Upper lobe of right lung (tissue), 1 donor: ENCODE results near the gene VPS50. TPM values are rescaled to one million over a fixed set of nuclear protein-coding genes. Genes with fewer than 3 reads are reported as not detected.

Experiments used
- ATAC-seq: fragments of 200-7000 bp; cut with Tn5 transposase; one replicate; pipeline ENCODE4 v1.9.1; 2020; ENCODE audit warnings: mild to moderate bottlenecking, moderate library complexity
- DNase-seq: peaks from one replicate; pipeline ENCODE4 v3.0.0-alpha.2; 2020
- H3K27ac ChIP-seq: fragments of 200-600 bp; one replicate; pipeline ENCODE4 v1.8.0; 2022
- H3K27me3 ChIP-seq: fragments of 200-600 bp; one replicate; pipeline ENCODE4 v1.8.0; 2022; ENCODE audit warnings: mild to moderate bottlenecking
- H3K36me3 ChIP-seq: fragments of 200-600 bp; one replicate; pipeline ENCODE4 v1.8.0; 2022
- H3K4me1 ChIP-seq: fragments of 200-600 bp; one replicate; pipeline ENCODE4 v1.8.0; 2022
- H3K4me3 ChIP-seq: fragments of 200-600 bp; one replicate; pipeline ENCODE4 v1.8.0; 2022; ENCODE audit warnings: mild to moderate bottlenecking
- H3K9me3 ChIP-seq: fragments of 200-600 bp; one replicate; pipeline ENCODE4 v1.8.0; 2022
- CTCF ChIP-seq: fragments of 200-600 bp; IDR thresholded peaks from one replicate; pipeline ENCODE4 v1.8.0; 2022; ENCODE audit warnings: antibody characterized with exemption
- intact Hi-C: fragments of 100-400 bp; cut with DNase I; formaldehyde crosslinking; loops from one replicate; pipeline ENCODE4 v1.11.0; 2022
- total RNA-seq: library from RNA; stranded (reverse); fragmentation: NEBNext Ultra II Directional; extraction: Animal tissue kit (Norgen Biotek cat#: 25700); gene quantifications from one replicate; pipeline ENCODE4 v1.2.1, GENCODE V29; 2021
- donor health status: DM: no; HTN: yes; CAD: no; lungs with severe emphysema.

The VPS50 gene
- total RNA-seq, 1 donor from 2014 or later: 30.2 TPM

- Histone ChIP-seq H3K4me1 (no peaks in the 10 kb centered on the region), H3K4me3 (no peak overlapping the region), H3K27ac (no peak overlapping the region), H3K27me3 (no peaks in the 10 kb centered on the region), H3K9me3 (no peaks in the 10 kb centered on the region), H3K36me3 (no peaks in the 10 kb centered on the region)
- no peak for ATAC-seq
- TF ChIP-seq CTCF: no peak
- intact Hi-C loops: no loop called here
- DNase-seq: no peak
Measured at GRCh38 chr7:93212881-93213280, 19.3 kb upstream of the VPS50 start.

- Histone ChIP-seq H3K27me3 (peaks cover 5% of the 10 kb centered on the region), H3K4me3 (no peak overlapping the region), H3K27ac (no peak overlapping the region), H3K4me1 (no peaks in the 10 kb centered on the region), H3K36me3 (no peaks in the 10 kb centered on the region), H3K9me3 (no peaks in the 10 kb centered on the region)
- TF ChIP-seq CTCF: no peak
- intact Hi-C loops: no loop called here
- ATAC-seq: no peak
- no peak for DNase-seq
Measured at GRCh38 chr7:93218997-93219827, 13.0 kb upstream of the VPS50 start.

GRCh38 chr7:93219868-93220267, 12.3 kb upstream of the VPS50 start:
- H3K27me3 ChIP-seq: peaks cover 5% of the 10 kb centered on the region
- ATAC-seq: no peak
- H3K4me1 ChIP-seq: no peaks in the 10 kb centered on the region
- H3K27ac ChIP-seq: no peak overlapping the region
- H3K9me3 ChIP-seq: no peaks in the 10 kb centered on the region
- intact Hi-C loops: no loop called here
- no peak overlapping the region for H3K4me3 ChIP-seq
- no peak for DNase-seq
- no peaks in the 10 kb centered on the region for H3K36me3 ChIP-seq
- no peak for TF ChIP-seq CTCF

- ATAC-seq: no peak
- TF ChIP-seq CTCF: no peak
Measured at GRCh38 chr7:93226310-93226709, 5.9 kb upstream of the VPS50 start, which contains the start of gene HEPACAM2. TSS of gene HEPACAM2 (minus strand) at chr7:93226469.

GRCh38 chr7:93228302-93228701, 3.9 kb upstream of the VPS50 start:
- Histone ChIP-seq H3K36me3 (no peaks in the 10 kb centered on the region), H3K27me3 (no peaks in the 10 kb centered on the region), H3K4me3 (no peak overlapping the region), H3K9me3 (no peaks in the 10 kb centered on the region), H3K4me1 (peaks cover 10% of the 10 kb centered on the region), H3K27ac (no peak overlapping the region)
- DNase-seq: no peak
- intact Hi-C loops: no loop called here
- TF ChIP-seq CTCF: peak; percentile 89
- peak; percentile 44 for ATAC-seq

More at GRCh38 chr7:93226310-93226709, 5.9 kb upstream of the VPS50 start, which contains the start of gene HEPACAM2:
- no peak for DNase-seq
- Histone ChIP-seq H3K9me3 (no peaks in the 10 kb centered on the region), H3K4me1 (peaks cover under 1% of the 10 kb centered on the region), H3K36me3 (no peaks in the 10 kb centered on the region), H3K4me3 (no peak within 1 kb of the TSS), H3K27me3 (no peaks in the 10 kb centered on the region), H3K27ac (no peak within 1 kb of the TSS)
- intact Hi-C loops: no loop called here
